NT2/D1 (cell line): ENCODE data around the gene F3.

Experiments used
- DNase-seq: peaks from one replicate; pipeline ENCODE4 v3.0.0-alpha.2; 2011; ENCODE audit warnings: low read depth, low spot score
- H3K27me3 ChIP-seq: 2 replicates; pipeline ENCODE4 v1.6.0; 2011; ENCODE audit warnings: mild to moderate bottlenecking; ENCODE audit not compliant: insufficient read length, insufficient read depth
- H3K36me3 ChIP-seq: 2 replicates; pipeline ENCODE4 v1.6.1; 2011; ENCODE audit warnings: mild to moderate bottlenecking, low read length, mixed read lengths; ENCODE audit not compliant: insufficient read depth, insufficient read length
- H3K4me1 ChIP-seq: 2 replicates; pipeline ENCODE4 v1.5.1; 2011; ENCODE audit not compliant: insufficient read depth, insufficient read length
- H3K4me3 ChIP-seq: 2 replicates; pipeline ENCODE4 v1.5.1; 2011; ENCODE audit warnings: low read depth; ENCODE audit not compliant: insufficient read length
- H3K9ac ChIP-seq: 2 replicates; pipeline ENCODE4 v1.6.0; 2011; ENCODE audit warnings: low read depth; ENCODE audit not compliant: insufficient read length
- H3K9me3 ChIP-seq: 2 replicates; pipeline ENCODE4 v1.5.1; 2011; ENCODE audit warnings: mild to moderate bottlenecking, low read length; ENCODE audit not compliant: insufficient read depth
- SUZ12 ChIP-seq: IDR thresholded peaks from 2 replicates; pipeline ENCODE4 v1.6.1; 2011; ENCODE audit not compliant: insufficient read length, insufficient read depth; ENCODE audit errors: extremely low read depth
- YY1 ChIP-seq: IDR thresholded peaks from 2 replicates; pipeline ENCODE4 v1.6.1; 2011; ENCODE audit not compliant: insufficient read length, insufficient read depth
- ZNF274 ChIP-seq: IDR thresholded peaks from 2 replicates; pipeline ENCODE4 v1.6.1; 2011; ENCODE audit warnings: mild to moderate bottlenecking, low read depth, low read length

F3 gene

GRCh38 chr1:94543001-94543400 lies 1.4 kb upstream of the F3 start:
- TF ChIP-seq YY1 (no peak), ZNF274 (no peak), SUZ12 (no peak)
- H3K36me3 ChIP-seq = peaks cover 27% of the 10 kb centered on the region
- no peaks in the 10 kb centered on the region for H3K9me3 ChIP-seq
- H3K9ac ChIP-seq = no peak overlapping the region
- no peaks in the 10 kb centered on the region for H3K27me3 ChIP-seq
- no peak for DNase-seq
- H3K4me1 ChIP-seq = peaks cover 5% of the 10 kb centered on the region
- no peak overlapping the region for H3K4me3 ChIP-seq

- TF ChIP-seq ZNF274 (no peak), YY1 (no peak), SUZ12 (no peak)
- DNase-seq = no peak
- H3K36me3 ChIP-seq = peaks cover 34% of the 10 kb centered on the region
- H3K4me1 ChIP-seq = peaks cover 7% of the 10 kb centered on the region
- no peaks in the 10 kb centered on the region for H3K9me3 ChIP-seq
- H3K27me3 ChIP-seq = no peaks in the 10 kb centered on the region
- peak overlapping the region; percentile 74 for H3K4me3 ChIP-seq
- peak overlapping the region; percentile 88 for H3K9ac ChIP-seq
Observed at GRCh38 chr1:94542088-94542870, 720 bp upstream of the F3 start.

- DNase-seq = no peak
- Histone ChIP-seq H3K9ac (peak overlapping the region; percentile 88), H3K4me3 (peak overlapping the region; percentile 80), H3K9me3 (no peaks in the 10 kb centered on the region), H3K36me3 (peaks cover 50% of the 10 kb centered on the region), H3K27me3 (no peaks in the 10 kb centered on the region), H3K4me1 (peaks cover 7% of the 10 kb centered on the region)
- no peak for TF ChIP-seq YY1
- no peak for TF ChIP-seq SUZ12
- TF ChIP-seq ZNF274 = no peak
Observed at GRCh38 chr1:94540440-94541245, 916 bp downstream of the F3 start.

- DNase-seq = no peak
- Histone ChIP-seq H3K36me3 (peaks cover 61% of the 10 kb centered on the region), H3K27me3 (no peaks in the 10 kb centered on the region), H3K4me1 (peaks cover 7% of the 10 kb centered on the region), H3K9me3 (no peaks in the 10 kb centered on the region), H3K9ac (no peak overlapping the region), H3K4me3 (peak overlapping the region; percentile 80)
- no peak for TF ChIP-seq ZNF274
- no peak for TF ChIP-seq YY1
- no peak for TF ChIP-seq SUZ12
Observed at GRCh38 chr1:94539496-94539895, 2.1 kb downstream of the F3 start.

- peaks cover 71% of the 10 kb centered on the region for H3K36me3 ChIP-seq
- no peaks in the 10 kb centered on the region for H3K9me3 ChIP-seq
- H3K4me3 ChIP-seq = peak overlapping the region; percentile 12
- TF ChIP-seq YY1 = no peak
- no peak for TF ChIP-seq ZNF274
- no peak for TF ChIP-seq SUZ12
- DNase-seq = no peak
- peak overlapping the region; percentile 29 for H3K9ac ChIP-seq
- H3K4me1 ChIP-seq = peaks cover 7% of the 10 kb centered on the region
- H3K27me3 ChIP-seq = no peaks in the 10 kb centered on the region
Observed at GRCh38 chr1:94538243-94538827, 3.2 kb downstream of the F3 start.

GRCh38 chr1:94537254-94537653 lies 4.3 kb downstream of the F3 start:
- TF ChIP-seq SUZ12 = no peak
- Histone ChIP-seq H3K4me1 (peaks cover 7% of the 10 kb centered on the region), H3K27me3 (no peaks in the 10 kb centered on the region), H3K36me3 (peaks cover 81% of the 10 kb centered on the region), H3K9me3 (no peaks in the 10 kb centered on the region), H3K4me3 (no peak overlapping the region), H3K9ac (no peak overlapping the region)
- DNase-seq = no peak

- H3K36me3 ChIP-seq = peaks cover 95% of the 10 kb centered on the region
Observed at GRCh38 chr1:94535879-94536278, 5.7 kb downstream of the F3 start.

More at GRCh38 chr1:94535879-94536278, 5.7 kb downstream of the F3 start:
- no peak for DNase-seq
- Histone ChIP-seq H3K4me1 (peaks cover 7% of the 10 kb centered on the region), H3K9me3 (no peaks in the 10 kb centered on the region), H3K27me3 (no peaks in the 10 kb centered on the region), H3K9ac (no peak overlapping the region), H3K4me3 (no peak overlapping the region)
- TF ChIP-seq ZNF274 = no peak
- no peak for TF ChIP-seq YY1
- no peak for TF ChIP-seq SUZ12
